GM12864 (cell line): Measurements from ENCODE around the gene CRX.
"Not testable (repeated sequence)": the region's sequence is repeated elsewhere in the genome, so short reads cannot be mapped to it uniquely, and the experiment has no call there.

ENCODE experiments used
- DNase-seq: peaks from one replicate; pipeline ENCODE4 v3.0.0-alpha.2; 2011; ENCODE audit warnings: low read depth
- H3K4me3 ChIP-seq: 2 replicates; pipeline ENCODE4 v1.5.1; 2011; ENCODE audit warnings: mild to moderate bottlenecking, low read depth, low read length, control low read depth
- CTCF ChIP-seq: IDR thresholded peaks from 2 replicates; pipeline ENCODE4 v1.5.1; 2011; ENCODE audit warnings: low read depth, mild to moderate bottlenecking, moderate library complexity, low read length, control low read depth, inconsistent platforms; ENCODE audit errors: missing control alignments

The CRX gene

DNA sequence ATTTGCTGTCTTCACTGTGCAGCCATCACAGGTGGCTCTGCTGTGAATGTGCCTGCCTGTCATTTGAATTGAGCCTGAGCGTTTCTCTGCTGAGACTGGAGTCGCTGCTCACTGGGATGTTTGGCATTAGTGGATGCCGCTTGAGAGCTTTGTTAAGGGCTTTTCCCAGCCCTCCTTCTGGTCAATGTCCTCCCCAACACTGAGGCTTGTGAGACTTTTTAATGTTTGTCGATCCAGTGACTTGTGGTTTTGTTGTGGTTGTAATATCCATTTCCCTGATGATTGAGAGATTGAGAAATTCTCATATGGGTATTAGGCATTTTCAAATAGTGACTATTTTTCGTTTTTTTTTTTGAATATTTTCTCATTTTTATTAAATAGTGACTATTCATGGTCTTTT, 39.9 kb downstream of the CRX start:
- no peak overlapping the region for H3K4me3 ChIP-seq
- no peak for DNase-seq
- no peak for TF ChIP-seq CTCF

- peak; percentile 8 for DNase-seq
- H3K4me3 ChIP-seq = no peak overlapping the region
- TF ChIP-seq CTCF = peak; percentile 96
These were observed 41.8 kb downstream of the CRX start for GRCh38 chr19:47863514-47863936.

- TF ChIP-seq CTCF = no peak
- no peak overlapping the region for H3K4me3 ChIP-seq
- no peak for DNase-seq
These were observed 43.4 kb downstream of the CRX start for GRCh38 chr19:47865166-47865565.

DNA sequence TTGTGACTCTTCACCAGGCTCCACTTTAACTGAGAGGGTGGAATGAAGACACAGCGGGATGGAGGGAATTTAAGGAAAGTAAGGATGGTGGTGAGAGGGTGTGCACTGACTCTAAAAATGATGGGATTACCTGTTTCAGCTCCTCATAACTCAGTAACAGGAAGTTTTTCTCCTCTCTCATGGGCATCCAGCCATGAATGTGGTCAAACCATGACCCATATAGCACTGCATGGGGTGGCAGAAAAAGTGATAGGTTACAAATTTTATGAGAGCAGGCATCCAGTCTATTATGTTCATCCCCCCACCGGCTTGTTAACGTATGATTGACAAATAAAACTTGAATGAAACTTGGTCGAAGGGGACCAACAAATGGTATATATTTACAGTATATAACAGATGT, 57.2 kb downstream of the CRX start:
- no peak overlapping the region for H3K4me3 ChIP-seq
- DNase-seq = no peak
- no peak for TF ChIP-seq CTCF

DNA sequence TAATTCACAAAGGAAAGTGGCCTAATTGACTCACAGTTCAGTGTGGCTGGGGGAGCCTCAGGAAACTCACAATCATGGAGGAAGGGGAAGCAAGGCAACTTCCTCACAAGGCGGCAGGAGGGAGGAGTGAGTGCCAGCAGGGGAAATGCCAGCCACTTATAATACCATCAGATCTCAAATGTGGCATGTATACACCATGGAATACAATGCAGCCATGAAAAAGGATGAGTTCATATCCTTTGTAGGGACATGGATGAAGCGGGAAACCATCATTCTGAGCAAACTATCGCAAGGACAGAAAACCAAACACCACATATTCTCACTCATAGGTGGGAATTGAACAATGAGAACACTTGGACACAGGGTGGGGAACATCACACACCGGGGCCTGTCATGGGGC, 57.6 kb downstream of the CRX start:
- not testable (repeated sequence) for DNase-seq, H3K4me3 ChIP-seq

GRCh38 chr19:47881757-47882156, 60.0 kb downstream of the CRX start:
- DNase-seq = no peak
- no peak for TF ChIP-seq CTCF
- H3K4me3 ChIP-seq = no peak overlapping the region

- no peak for TF ChIP-seq CTCF
- no peak overlapping the region for H3K4me3 ChIP-seq
- no peak for DNase-seq
These were observed 61.2 kb downstream of the CRX start for GRCh38 chr19:47882890-47883289.

DNA sequence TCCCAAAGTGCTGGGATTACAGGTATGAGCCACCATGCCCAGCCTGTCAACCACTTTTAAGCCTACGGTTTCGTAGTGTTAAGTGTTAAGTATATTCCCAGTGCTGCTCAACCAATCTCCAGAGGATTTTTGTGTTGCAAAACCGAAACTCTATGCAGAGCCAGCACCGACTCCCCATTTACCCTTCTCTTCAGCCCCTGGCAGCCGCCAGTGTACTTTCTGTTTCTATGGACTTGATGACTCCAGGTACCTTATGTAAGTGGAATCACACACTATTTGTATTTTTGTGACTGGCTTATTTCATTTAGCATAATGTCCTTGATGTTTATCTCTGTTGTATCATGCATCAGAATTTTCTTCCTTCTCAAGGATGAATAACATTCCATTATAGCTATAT, 63.3 kb downstream of the CRX start:
- H3K4me3 ChIP-seq = no peak overlapping the region
- TF ChIP-seq CTCF = no peak
- DNase-seq = no peak
